HG03432 (cell line): ENCODE results near the gene P3H2.
A peak's percentile ranks its signal among the peaks of the same experiment; 100 is the strongest.

Experiments used
- ATAC-seq: cut with Tn5 transposase; IDR thresholded peaks from one replicate; pipeline ENCODE4 v1.9.1; 2021; ENCODE audit warnings: mild to moderate bottlenecking, moderate library complexity; ENCODE audit not compliant: unreplicated experiment

P3H2 gene

DNA sequence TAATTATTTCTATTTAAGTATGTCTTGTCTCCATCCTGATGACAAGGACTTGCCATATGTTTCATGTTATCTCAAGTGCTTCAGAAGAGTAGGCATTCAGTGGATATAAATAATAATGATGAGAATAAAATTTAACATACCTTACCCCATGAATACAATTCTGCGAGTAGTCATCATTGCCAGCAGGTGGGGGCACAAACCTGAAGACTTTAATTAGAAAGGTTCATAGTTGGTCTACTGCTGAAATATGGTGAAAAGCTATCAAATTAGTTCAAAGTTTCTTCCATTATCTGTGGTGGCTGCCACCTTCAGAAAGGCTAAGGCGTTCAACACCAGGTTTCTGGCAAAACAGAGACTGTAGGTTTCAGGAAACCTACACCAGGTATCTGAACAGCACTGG is 100.9 kb downstream of the P3H2 start:
- ATAC-seq = no peak

DNA sequence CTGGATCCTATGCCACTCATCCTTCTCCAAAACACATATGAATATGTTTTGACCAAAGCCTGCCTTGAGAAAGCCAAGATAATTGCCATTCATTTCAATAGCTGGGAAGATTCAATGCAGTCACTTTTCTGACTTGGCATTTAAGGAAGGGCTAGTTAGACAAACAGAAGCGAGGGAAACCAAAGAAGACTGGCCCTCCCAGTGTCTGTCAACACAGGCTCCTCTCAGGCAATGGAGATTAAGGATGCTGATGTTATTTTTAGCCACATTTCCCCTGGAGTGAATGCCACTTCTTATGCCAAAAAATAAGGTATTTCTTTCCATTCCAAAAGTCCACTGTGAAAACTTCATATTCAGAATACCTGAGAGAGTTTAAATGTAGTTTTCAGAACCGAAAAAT is 101.7 kb downstream of the P3H2 start:
- ATAC-seq = no peak

DNA sequence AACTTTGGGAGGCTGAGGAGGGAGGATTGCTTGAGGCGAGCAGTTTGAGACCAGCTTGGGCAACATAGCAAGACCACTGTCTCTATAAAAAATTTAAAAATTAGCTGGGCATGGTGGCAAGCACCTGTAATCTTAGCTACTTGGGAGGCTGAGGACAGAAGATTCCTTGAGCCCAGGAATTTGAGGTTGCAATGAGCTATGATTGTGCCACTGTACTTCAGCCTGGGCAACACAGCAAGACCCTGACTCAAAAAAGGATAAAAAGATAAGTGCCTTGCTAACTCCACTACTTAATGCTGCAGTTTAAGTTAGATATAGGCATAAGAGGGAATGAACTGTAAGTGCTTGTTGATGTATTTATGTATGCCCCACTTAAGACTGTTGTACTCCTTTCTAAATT is 102.2 kb downstream of the P3H2 start:
- ATAC-seq = no peak

DNA sequence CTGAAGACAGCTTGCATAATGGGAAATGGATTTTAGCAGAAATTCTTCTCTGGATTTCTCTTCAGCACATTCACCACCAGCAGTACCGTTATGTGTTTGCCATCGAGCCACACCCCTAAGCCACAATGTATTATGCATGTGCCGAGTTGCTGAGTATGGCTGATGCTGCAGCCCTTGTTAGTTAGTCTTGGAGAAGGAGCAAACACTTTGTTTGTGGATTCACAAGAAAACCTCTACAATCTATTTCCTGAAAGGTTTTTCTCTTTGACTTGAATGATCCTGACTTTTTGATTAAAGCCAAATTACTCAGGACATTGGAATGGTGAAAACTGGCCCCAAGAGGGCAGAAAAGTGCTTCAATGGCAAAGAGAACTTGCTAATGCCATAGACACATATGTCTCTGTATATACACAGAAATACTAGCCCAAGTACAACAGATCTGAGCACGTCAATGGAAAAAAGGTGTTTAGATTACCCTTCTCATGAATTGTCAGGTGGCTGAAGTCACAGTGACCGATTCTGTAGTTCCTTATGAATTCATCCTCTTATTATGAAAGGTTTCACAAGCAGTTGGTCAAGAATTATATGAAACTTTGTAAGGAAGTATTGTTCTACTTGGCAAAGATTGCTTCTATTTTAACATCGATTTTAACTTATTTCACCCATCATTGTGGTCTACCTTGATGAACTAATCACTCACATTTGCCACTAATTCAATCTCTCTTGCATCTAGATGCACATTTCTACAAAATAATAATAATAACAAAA is 103.0 kb downstream of the P3H2 start:
- ATAC-seq = peak; percentile 37

DNA sequence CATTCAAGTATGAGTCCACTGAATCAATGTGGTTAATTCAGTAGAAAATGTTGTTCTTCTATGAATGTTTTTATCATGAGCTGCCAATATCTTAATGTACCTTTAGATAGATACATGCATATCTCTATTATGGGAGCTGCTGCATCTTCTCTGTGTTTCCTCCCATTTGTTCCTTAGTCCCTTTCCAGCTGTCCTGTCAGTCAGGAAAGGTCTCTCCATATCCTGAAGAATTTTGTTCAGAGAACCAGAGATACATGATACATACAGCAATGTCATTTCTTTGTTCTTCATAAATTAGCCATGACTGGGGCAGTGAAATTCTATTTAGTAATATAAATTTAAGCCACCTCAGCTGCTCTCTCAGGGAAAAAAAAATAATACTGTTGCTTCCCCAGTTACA is 103.7 kb downstream of the P3H2 start:
- ATAC-seq = no peak

DNA sequence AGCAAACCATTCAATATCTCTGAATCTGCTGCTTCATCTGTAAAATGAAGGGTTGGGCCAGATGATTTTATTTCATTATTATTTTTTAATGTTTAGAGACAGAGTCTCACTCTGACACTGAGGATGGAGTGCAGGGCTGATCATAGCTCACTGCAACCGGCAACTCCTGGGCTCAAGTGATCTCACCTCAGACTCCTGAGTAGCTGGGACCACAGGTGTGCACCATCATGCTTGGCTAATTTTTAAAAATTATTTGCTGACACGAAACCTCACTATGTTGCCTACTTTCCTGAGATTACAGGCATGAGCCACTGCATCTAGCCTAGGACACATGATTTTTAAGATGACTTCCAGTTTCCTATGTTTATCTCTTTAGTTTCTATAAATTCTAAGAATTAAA is 105.8 kb downstream of the P3H2 start:
- peak; percentile 35 for ATAC-seq

DNA sequence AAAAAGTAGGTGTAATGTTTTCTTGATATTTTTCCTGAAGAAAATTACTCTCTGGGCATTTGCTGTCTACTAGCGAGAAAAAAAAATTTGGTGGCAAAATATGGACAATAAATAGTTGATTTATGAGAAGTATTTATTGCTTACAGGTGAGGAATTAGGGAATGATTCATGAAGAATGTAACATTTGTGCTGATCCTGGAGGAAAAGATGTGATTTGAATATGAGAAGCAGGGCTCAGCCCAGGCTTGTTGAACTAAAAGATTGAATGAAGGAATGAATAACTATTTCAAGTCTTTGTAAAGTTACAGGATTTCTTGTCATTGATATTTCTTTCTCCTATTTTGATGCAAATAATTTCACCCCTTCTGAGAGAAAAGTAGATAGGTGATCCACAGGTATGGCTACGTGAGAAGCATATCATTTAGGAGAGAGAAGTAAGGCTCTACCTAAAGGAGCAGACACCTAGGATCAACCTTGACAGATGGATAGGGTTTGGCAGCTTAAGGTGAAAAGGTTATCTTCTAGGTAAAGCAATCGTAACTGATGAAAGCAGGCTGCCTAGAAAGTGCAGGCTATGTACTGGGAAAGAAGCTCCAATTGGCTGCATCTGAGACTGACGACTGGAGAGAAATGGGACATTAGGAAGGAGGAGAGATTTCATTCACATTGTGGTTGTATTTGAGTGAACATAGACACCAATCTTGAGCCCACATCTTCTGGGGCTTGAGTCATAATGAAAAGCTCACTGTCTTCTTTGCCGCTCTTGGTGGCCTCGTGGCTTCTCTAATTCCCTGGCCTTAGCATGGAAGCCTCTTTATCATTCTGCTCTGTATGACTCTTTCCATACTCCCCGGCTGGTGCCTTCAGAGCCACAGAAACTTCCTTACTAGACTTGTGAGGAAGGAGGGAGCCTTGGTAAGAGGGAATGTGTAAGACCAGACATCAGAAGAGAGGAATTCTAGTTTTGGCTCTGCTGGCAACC is 106.5 kb downstream of the P3H2 start:
- peak; percentile 62 for ATAC-seq

DNA sequence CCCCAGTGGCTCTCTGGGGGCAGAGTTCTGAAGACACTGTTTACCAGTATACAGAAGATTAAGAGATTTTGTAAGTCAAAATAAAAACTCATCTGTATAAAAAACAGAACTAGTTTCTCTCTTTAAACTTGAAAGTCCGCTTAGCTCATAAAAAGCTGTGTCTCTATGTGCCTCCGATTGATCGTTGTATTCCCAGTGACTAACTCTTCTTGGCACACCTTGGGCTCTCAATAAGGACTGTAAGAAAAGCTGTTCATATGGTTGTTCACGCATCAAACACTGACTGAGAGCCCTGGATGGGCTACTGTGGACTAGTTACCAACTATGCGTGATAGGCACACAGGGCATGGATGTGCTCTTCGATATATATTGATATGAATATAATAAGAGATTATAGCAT is 107.9 kb downstream of the P3H2 start:
- ATAC-seq = no peak

DNA sequence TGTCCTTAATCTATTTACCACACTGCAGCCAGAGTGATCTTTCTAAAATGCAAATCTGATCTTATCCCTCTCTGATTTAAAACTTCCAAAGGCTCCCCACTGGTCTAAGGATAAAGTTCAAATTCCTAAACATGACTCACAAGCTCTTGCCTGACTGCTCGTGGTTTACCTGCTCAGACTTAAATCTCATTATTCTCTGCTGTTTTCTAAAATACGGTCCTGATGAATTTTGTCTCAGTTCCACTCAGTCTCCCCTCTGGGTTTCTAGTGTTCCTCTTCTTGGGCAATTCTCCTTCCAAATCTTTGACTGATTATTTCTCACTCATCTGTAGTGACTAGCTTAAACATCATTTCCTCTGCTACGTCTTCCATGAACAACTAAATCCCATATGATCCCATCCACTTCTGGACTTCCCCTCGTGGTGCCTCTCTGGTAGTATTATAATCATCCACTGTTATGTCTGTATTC is 108.3 kb downstream of the P3H2 start:
- ATAC-seq = no peak

DNA sequence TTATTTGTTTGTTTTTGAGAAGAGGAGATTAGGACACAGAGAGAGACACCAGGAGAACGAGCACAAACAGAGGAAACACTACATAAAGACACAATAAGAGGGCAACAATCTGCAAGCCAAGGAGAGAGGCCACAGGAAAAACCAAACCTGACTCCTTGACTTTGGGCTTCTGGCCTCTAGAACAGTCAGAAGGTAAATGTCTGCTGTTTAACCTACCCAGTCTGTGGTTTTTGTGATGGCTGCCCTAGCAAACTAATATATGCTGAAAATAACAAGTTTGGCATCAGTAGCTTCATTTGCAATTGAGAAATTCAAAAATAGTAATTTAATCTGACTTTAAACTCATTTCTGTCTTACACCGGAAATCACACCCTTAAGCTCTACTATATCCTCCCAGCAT is 110.2 kb downstream of the P3H2 start:
- ATAC-seq = no peak

DNA sequence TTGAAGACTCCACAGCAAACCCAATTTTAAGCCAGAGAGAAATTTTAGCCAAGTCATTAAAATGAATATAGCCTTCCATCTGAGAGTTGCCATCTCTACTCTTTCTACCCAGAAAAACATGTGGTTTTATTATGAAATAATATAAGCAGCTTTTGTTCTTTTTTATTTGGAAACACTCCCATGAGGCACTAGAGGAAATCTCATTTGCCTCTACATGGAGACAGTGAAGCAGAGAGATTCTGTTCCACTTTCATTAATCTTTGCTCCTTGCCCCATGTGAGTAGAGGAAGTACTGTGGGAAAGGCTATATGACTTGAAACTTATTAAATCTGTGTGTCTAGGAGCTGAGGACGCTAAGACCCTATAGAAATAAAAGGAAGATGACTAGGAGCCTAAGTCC is 111.1 kb downstream of the P3H2 start:
- ATAC-seq = no peak

DNA sequence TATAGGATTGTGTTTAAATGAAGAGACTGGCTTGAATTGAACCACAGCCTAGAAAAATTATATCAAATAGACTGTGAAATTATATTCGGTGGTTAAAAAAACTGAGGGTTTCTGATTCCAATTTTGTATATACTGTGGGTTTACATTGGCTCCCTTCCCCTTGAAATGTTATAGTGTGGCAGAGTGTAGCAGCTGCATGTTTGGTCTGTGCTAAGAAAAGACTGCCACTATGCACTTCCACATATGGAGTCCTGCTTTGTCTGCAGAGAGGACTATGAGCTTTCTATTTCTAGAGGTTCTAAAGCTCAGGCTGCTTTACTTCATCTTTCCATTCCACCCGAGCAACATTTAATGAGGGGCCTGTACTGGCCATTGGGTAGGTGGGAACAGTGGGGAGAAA is 112.3 kb downstream of the P3H2 start:
- no peak for ATAC-seq

DNA sequence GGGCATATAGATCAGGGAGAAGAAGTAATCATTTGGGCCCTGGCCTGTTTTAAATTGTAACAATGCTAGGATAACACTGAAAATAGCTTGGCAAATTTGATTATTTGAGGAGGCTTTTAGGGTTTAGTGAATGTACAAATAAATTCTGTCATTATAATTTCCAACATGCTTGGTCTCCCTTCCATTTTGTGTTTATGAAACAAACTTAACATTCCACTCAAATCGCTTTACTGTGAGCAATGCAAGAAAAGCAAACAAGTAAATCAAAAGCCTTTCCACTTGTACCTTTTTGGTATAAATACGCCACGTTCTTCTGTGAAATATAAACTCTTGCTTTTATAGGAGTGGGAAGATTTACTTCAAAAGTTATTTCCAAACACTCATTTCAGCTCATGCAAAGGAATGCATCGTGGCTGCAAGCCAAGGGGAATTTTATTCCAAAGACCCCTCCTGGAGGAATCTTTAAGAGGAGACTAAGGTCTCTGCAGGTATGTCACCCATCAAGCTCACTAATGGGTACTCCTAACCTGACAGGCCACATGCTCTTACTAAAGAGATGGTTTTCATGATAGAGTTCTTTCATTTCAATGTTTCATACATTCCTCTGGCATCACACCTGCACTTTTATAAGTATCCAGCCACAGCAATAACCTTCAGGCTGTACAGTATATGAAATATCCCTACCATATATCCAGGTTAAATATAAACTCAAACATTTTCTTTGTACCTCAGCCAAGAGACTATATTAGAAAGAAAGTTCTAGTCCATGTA is 115.2 kb downstream of the P3H2 start:
- ATAC-seq = no peak

DNA sequence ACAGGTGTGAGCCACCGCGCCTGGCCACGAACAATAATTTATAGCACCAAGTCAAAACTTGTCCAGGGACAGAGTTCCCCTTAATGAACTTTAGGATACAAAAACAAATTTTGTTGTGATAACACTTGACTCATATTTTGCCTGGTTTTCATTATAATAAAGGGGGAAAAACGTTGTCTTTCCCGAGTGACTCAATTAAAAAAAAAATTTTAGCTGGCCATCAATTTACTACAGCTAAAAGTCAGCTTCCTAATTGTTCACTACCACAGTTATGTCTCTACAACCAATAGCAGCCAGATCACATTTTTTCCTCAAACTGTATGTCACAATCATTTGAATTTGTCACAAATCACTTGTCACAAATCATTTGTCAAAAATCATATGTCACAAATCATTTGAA is 116.0 kb downstream of the P3H2 start:
- no peak for ATAC-seq

DNA sequence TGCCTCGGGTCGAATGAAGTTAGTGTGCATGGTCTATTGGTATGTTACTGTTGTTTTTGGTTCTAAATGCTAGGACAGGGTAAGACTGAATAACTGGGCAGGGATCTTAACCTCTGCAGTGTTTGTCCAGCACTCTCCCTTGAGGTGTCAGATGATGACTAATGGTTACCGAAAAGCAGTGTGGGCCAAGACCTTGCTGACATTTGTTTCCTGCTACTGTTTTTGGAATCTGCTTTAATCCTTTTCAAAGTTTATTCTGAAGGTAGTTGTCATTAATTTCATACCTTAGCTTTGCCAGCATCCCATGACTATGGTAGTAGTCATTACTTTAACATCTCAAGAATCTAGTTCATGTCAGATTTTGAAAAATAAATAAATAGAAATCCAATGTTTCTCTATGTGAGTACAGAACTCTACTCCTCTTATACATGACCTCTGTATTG is 117.0 kb downstream of the P3H2 start:
- ATAC-seq = no peak

DNA sequence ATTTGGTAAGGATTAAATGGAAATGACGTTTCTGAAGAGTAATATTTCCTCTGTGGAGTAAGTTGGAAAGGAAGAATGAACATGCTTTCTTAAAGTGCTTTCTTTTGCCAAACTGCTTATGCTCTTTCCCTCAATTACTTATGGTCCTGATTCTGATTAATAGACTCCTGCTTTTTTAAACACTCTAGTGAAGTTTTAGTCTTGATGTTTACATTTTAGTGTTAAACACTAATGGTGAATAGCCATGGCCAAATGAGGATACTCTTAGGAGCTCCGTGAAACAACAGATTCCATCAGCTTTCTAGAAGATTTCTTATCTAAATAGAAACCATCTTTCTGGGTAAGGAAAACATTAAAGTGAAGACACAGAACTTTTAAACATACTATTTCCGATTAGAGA is 117.6 kb downstream of the P3H2 start:
- ATAC-seq = no peak

DNA sequence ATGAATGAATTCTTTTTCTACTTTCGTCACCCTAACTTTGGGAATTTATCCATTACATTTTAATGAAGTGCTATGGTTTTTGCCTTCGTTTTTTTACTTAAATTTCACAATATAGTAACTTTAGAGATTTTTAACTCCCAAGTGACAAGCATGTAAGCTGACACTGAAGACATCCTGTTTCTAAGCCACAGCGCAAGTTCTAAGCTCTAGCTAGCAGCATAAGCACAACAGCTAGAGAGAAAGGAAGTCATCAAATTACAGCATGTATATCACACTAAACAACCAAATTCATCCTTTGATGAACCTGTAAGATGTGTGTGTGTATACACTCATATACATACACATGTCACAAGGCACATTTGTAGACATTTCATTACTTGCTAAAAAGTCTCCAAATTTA is 119.3 kb downstream of the P3H2 start:
- ATAC-seq = no peak

DNA sequence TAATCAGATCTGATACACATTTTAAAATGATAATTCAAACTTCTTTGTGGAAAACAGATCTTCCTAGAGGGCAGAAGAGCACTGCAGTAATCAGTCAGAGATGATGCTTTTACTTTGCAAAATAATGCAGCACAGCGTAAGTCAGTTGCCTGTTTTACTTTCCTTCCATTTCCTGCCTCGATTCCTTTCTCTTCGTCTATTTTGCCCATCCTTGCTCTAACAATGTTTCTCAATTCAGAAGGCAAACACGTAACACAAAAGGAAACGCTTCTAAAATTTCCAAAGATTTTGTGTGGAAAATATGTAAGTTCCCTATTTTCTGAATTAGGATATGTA is 119.9 kb downstream of the P3H2 start:
- ATAC-seq = no peak

DNA sequence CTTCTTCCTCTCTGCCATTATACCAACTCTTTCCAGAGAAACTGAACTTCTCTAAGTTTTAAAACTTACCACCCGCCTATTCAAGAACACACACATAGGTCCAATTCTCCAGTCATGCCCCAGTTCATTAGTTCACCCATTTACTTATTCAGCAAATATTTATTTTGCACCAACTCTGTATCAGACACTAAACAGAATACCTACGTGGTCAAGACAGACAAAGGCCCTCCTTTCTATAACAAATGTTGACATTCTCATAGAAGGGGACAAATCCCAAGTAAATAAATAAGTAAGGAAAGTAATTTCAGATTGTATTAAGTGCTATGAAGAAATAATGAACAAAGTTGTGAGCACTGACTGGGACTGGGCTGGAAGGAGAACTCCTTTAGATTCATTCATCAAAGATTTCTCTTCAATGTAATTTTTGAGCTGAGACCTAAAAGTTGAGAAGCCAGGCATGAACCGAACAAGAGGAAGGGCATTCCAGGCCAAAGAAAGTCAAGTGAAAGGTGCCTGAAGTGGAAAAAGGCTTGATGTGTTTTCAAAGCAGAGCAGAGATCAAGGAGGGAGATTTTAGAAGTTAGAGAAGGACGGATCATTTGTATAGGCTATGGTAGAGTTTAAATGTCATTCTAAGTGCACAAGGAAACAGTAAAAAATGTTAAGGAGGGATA is 120.4 kb downstream of the P3H2 start:
- ATAC-seq = no peak

DNA sequence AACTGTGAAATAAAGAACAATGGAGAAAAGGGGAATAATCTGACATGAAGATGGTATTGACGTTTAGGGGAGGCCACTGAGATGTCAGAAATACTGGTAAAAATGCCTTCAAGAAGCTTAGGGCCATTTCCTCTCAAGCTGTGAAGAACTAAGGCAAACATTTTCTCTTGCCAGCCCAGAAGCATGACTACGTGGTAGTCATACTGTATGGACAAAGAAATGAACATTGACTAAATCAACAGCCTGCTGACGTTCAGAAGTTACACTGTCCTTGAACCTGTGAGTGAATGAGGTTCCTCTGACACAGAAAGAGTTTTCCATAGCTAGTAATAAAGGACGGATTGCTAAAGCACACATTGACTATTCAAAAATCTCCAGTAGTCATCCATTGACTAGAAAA is 121.0 kb downstream of the P3H2 start:
- ATAC-seq = no peak

DNA sequence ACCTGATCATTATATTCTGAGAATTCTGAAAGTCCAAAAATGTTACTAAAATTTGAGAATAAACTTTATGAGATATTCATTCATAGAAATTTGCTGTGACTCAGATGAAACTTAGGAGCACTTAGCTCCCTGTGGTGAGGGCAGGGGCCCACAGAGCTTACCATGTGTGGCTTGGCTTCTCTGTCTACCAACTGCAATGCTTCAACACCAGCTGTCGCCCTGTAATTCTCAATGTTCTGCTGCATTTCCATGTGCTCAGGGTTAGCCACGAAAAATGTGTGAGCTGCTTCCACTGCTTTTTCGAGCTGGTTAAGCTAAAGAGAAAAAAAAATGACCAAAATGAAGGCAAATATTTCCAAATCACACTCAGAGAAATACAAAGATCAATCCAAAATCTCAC is 125.6 kb downstream of the P3H2 start:
- ATAC-seq = no peak
